ENCODE measurements around the gene HSD17B11.
"Not testable (repeated sequence)": the region's sequence is repeated elsewhere in the genome, so short reads cannot be mapped to it uniquely, and the experiment has no call there.

The HSD17B11 gene

GRCh38 chr4:87420276-87420830 lies 29.4 kb upstream of the HSD17B11 start:
- TF ChIP-seq SPI1 (IDR thresholded peaks at IDR 0.05; ENCODE audit: borderline replicate concordance, low read depth) (no peak), CTCF (IDR thresholded peaks at IDR 0.05; ENCODE audit: insufficient read depth, low read length) (no peak), GABPA (IDR thresholded peaks at IDR 0.05; ENCODE audit: low read depth) (no peak), REST (IDR thresholded peaks at IDR 0.05; ENCODE audit: insufficient replicate concordance, low read depth) (no peak), POLR2AphosphoS5 (IDR thresholded peaks at IDR 0.05; ENCODE audit: low read depth) (no peak)
- Histone ChIP-seq H3K27me3 (ENCODE audit: insufficient read depth, poor library complexity, severe bottlenecking) (no peaks in the 10 kb centered on the region), H3K27ac (replicated peaks) (no peak overlapping the region), H3K4me3 (replicated peaks; ENCODE audit: insufficient read depth, low read length) (no peak overlapping the region)
- DNase-seq (ENCODE audit: low read depth in 1 of 2, low spot score in 1 of 2) = no peak

GRCh38 chr4:87419578-87420249 lies 28.7 kb upstream of the HSD17B11 start:
- TF ChIP-seq REST (IDR thresholded peaks at IDR 0.05; ENCODE audit: insufficient replicate concordance, low read depth) = no peak
- Histone ChIP-seq H3K4me3 (replicated peaks; ENCODE audit: insufficient read depth, low read length) (no peak overlapping the region), H3K27me3 (ENCODE audit: insufficient read depth, poor library complexity, severe bottlenecking) (no peaks in the 10 kb centered on the region), H3K27ac (replicated peaks) (no peak overlapping the region)
- no peak for DNase-seq (ENCODE audit: low read depth in 1 of 2, low spot score in 1 of 2)

GRCh38 chr4:87418410-87418809 lies 27.4 kb upstream of the HSD17B11 start:
- not testable (repeated sequence) for H3K27ac ChIP-seq (replicated peaks); H3K27me3 ChIP-seq (ENCODE audit: insufficient read depth, poor library complexity, severe bottlenecking); H3K4me3 ChIP-seq (replicated peaks; ENCODE audit: insufficient read depth, low read length); DNase-seq (ENCODE audit: low read depth in 1 of 2, low spot score in 1 of 2)

GRCh38 chr4:87416965-87417364 lies 26.0 kb upstream of the HSD17B11 start:
- H3K4me3 ChIP-seq (replicated peaks; ENCODE audit: insufficient read depth, low read length) = no peak overlapping the region
- H3K27ac ChIP-seq (replicated peaks) = no peak overlapping the region
- no peaks in the 10 kb centered on the region for H3K27me3 ChIP-seq (ENCODE audit: insufficient read depth, poor library complexity, severe bottlenecking)
- no peak for DNase-seq (ENCODE audit: low read depth in 1 of 2, low spot score in 1 of 2)
- TF ChIP-seq CTCF (IDR thresholded peaks at IDR 0.05; ENCODE audit: insufficient read depth, low read length) = no peak
- no peak for TF ChIP-seq SPI1 (IDR thresholded peaks at IDR 0.05; ENCODE audit: borderline replicate concordance, low read depth)
- no peak for TF ChIP-seq REST (IDR thresholded peaks at IDR 0.05; ENCODE audit: insufficient replicate concordance, low read depth)
- no peak for TF ChIP-seq POLR2AphosphoS5 (IDR thresholded peaks at IDR 0.05; ENCODE audit: low read depth)
- TF ChIP-seq GABPA (IDR thresholded peaks at IDR 0.05; ENCODE audit: low read depth) = no peak
